Upper lobe of left lung (tissue), 6 donors: ENCODE data around the gene PPP6C. TPM values are rescaled to one million over a fixed set of nuclear protein-coding genes. Genes with fewer than 3 reads are reported as not detected.
"Not testable (repeated sequence)": the region's sequence is repeated elsewhere in the genome, so short reads cannot be mapped to it uniquely, and the experiment has no call there.

ENCODE experiments used
- ATAC-seq, 2 donors: fragments of 200-7000 bp; cut with Tn5 transposase; one replicate each; pipeline ENCODE4 v1.9.1; 2022; ENCODE audit warnings: mild to moderate bottlenecking in 2 of 2, moderate library complexity in 2 of 2; ENCODE audit not compliant: low FRiP score in 2 of 2
- DNase-seq, 2 donors: peaks; one replicate each; pipeline ENCODE4 v3.0.0-alpha.2; 2019 to 2020
- H3K27ac ChIP-seq, 4 donors: fragments of 200-600 bp; sonication (generic); one replicate each; pipeline ENCODE4 v1.5.1; 2016 to 2019
- H3K27me3 ChIP-seq, 4 donors: fragments of 200-600 bp; sonication (generic); one replicate each; pipeline ENCODE4 v1.5.1; 2017 to 2019
- H3K36me3 ChIP-seq, 4 donors: fragments of 200-600 bp; sonication (generic); one replicate each; pipeline ENCODE4 v1.5.1; 2016 to 2019
- H3K4me1 ChIP-seq, 4 donors: fragments of 200-600 bp; sonication (generic); one replicate each; pipeline ENCODE4 v1.5.1; 2018 to 2019
- H3K4me3 ChIP-seq, 4 donors: fragments of 200-600 bp; sonication (generic); one replicate each; pipeline ENCODE4 v1.5.1; 2017 to 2019; ENCODE audit warnings: mild to moderate bottlenecking in 2 of 4, moderate library complexity in 1 of 4
- H3K9me3 ChIP-seq, 4 donors: fragments of 200-600 bp; sonication (generic); one replicate each; pipeline ENCODE4 v1.5.1; 2018 to 2019
- CTCF ChIP-seq, 6 experiments: fragments of 450-650 bp in 4 of 6; fragments of 200-600 bp in 2 of 6; sonication (generic) in 2 of 6; IDR thresholded peaks; one replicate each; pipeline ENCODE4 v1.5.1; 2016 to 2019; ENCODE audit warnings: antibody characterized with exemption in 6 of 6
- EP300 ChIP-seq, 4 donors: sonication (generic); formaldehyde crosslinking; IDR thresholded peaks; one replicate each; pipeline ENCODE4 v1.5.1; 2017; ENCODE audit warnings: antibody characterized with exemption in 4 of 4, control low read depth in 2 of 4
- POLR2A ChIP-seq, 4 donors: fragments of 450-650 bp; IDR thresholded peaks; one replicate each; pipeline ENCODE4 v1.5.1; 2016 to 2017; ENCODE audit warnings: antibody characterized with exemption in 4 of 4, mild to moderate bottlenecking in 2 of 4
- POLR2AphosphoS5 ChIP-seq, 2 donors: sonication (generic); formaldehyde crosslinking; IDR thresholded peaks; one replicate each; pipeline ENCODE4 v1.5.1; 2017; ENCODE audit warnings: antibody characterized with exemption in 2 of 2
- WGBS, 2 donors: methylation state at CpG; one replicate each; pipeline ENCODE4 v1.1.5; 2017 to 2018; 5-methylcytosine and 5-hydroxymethylcytosine counted together
- total RNA-seq, 6 donors: library from RNA; depleted of rRNA in 4 of 6; stranded (reverse); fragments of >200 nt in 4 of 6; gene quantifications; one replicate each; pipeline versions ENCODE4 v1.1.0 to v1.2.1, GENCODE V29; 2016 to 2021
- donor health status: DM: no; HTN: no; CAD: no; lungs with moderate emphysema.
- donor health status: DM: no; HTN: yes; CAD: no; lungs with severe emphysema.

The PPP6C gene
- total RNA-seq, 6 donors from 2014 or later = 7.5 to 42.5 (median 36.7) TPM

GRCh38 chr9:125190361-125190801 is 778 bp upstream of the PPP6C start:
- no peaks in the 10 kb centered on the region for H3K36me3 ChIP-seq
- 54 to 56% methylated on average over 14 of the region's 14 CpGs for WGBS, 2 donors
- peak overlapping the region; percentile 95 to 98 (median 96) for H3K27ac ChIP-seq
- H3K9me3 ChIP-seq = no peaks in the 10 kb centered on the region
- peak in 1 of 2 donors; percentile 3 for ATAC-seq
- no peak for TF ChIP-seq POLR2A (IDR thresholded peaks at IDR 0.05)
- no peak for TF ChIP-seq POLR2AphosphoS5 (IDR thresholded peaks at IDR 0.05)
- TF ChIP-seq CTCF (IDR thresholded peaks at IDR 0.05) = no peak
- TF ChIP-seq EP300 (IDR thresholded peaks at IDR 0.05) = no peak
- no peaks in the 10 kb centered on the region for H3K27me3 ChIP-seq
- peak overlapping the region; percentile 83 to 94 (median 89) for H3K4me3 ChIP-seq
- no peak for DNase-seq
- peaks cover 16 to 38% (median 30%) of the 10 kb centered on the region in 4 donors for H3K4me1 ChIP-seq

- H3K4me1 ChIP-seq = peaks cover 22 to 49% (median 35%) of the 10 kb centered on the region in 4 donors
- TF ChIP-seq CTCF (IDR thresholded peaks at IDR 0.05) (no peak), EP300 (IDR thresholded peaks at IDR 0.05) (no peak), POLR2AphosphoS5 (IDR thresholded peaks at IDR 0.05) (no peak), POLR2A (IDR thresholded peaks at IDR 0.05) (no peak)
Measured at GRCh38 chr9:125189011-125189360, 617 bp downstream of the PPP6C start.

GRCh38 chr9:125183561-125183960 is 6.0 kb downstream of the PPP6C start:
- H3K36me3 ChIP-seq = peaks cover 0 to 5% (median 0%) of the 10 kb centered on the region in 4 donors
- H3K4me1 ChIP-seq = peaks cover 23 to 66% (median 33%) of the 10 kb centered on the region in 4 donors
- WGBS, 2 donors = 65 to 85% methylated on average over 2 of the region's 2 CpGs
- no peak overlapping the region for H3K4me3 ChIP-seq
- TF ChIP-seq POLR2A (IDR thresholded peaks at IDR 0.05) (no peak), EP300 (IDR thresholded peaks at IDR 0.05) (no peak), CTCF (IDR thresholded peaks at IDR 0.05) (no peak), POLR2AphosphoS5 (IDR thresholded peaks at IDR 0.05) (no peak)
- H3K9me3 ChIP-seq = no peaks in the 10 kb centered on the region
- H3K27me3 ChIP-seq = no peaks in the 10 kb centered on the region
- H3K27ac ChIP-seq = peak overlapping the region; percentile 16 to 59 (median 22)
- no peak for DNase-seq
- no peak for ATAC-seq

More at GRCh38 chr9:125189011-125189360, 617 bp downstream of the PPP6C start:
- peak; percentile 19 to 28 for ATAC-seq
- Histone ChIP-seq H3K4me3 (peak overlapping the region; percentile 83 to 94 (median 89)), H3K27ac (peak overlapping the region; percentile 95 to 98 (median 96)), H3K27me3 (no peaks in the 10 kb centered on the region), H3K9me3 (no peaks in the 10 kb centered on the region), H3K36me3 (peaks cover 0 to 2% (median 0%) of the 10 kb centered on the region in 4 donors)
- 0 to 1% methylated on average over 13 to 26 of the region's 26 CpGs for whole genome bisulfite sequencing, 2 donors
- peak in 1 of 2 donors; percentile 54 for DNase-seq

- 32 to 39% methylated on average over 2 of the region's 2 CpGs for WGBS, 2 donors
- Histone ChIP-seq H3K4me3 (no peak overlapping the region), H3K36me3 (peaks cover 0 to 5% (median 0%) of the 10 kb centered on the region in 4 donors), H3K4me1 (peaks cover 23 to 61% (median 28%) of the 10 kb centered on the region in 4 donors), H3K27ac (peak overlapping the region in 2 of 4 donors; percentile 16 to 17), H3K9me3 (no peaks in the 10 kb centered on the region), H3K27me3 (no peaks in the 10 kb centered on the region)
- ATAC-seq (no peak), DNase-seq (no peak)
- TF ChIP-seq POLR2A (IDR thresholded peaks at IDR 0.05) (no peak), POLR2AphosphoS5 (IDR thresholded peaks at IDR 0.05) (no peak), EP300 (IDR thresholded peaks at IDR 0.05) (no peak), CTCF (IDR thresholded peaks at IDR 0.05) (no peak)
Measured at GRCh38 chr9:125183054-125183453, 6.5 kb downstream of the PPP6C start.

GRCh38 chr9:125181756-125182155 is 7.8 kb downstream of the PPP6C start:
- DNase-seq, H3K36me3 ChIP-seq, H3K9me3 ChIP-seq, H3K4me3 ChIP-seq, H3K27me3 ChIP-seq, H3K27ac ChIP-seq, ATAC-seq: not testable (repeated sequence)
- H3K4me1 ChIP-seq = peaks cover 16 to 48% (median 17%) of the 10 kb centered on the region in 4 donors
- 97% methylated on average over 4 of the region's 4 CpGs for WGBS, 2 donors
